Measurements from ENCODE around the gene DTX2.
"Not testable (repeated sequence)": the region's sequence is repeated elsewhere in the genome, so short reads cannot be mapped to it uniquely, and the experiment has no call there.

DTX2 gene

DNA sequence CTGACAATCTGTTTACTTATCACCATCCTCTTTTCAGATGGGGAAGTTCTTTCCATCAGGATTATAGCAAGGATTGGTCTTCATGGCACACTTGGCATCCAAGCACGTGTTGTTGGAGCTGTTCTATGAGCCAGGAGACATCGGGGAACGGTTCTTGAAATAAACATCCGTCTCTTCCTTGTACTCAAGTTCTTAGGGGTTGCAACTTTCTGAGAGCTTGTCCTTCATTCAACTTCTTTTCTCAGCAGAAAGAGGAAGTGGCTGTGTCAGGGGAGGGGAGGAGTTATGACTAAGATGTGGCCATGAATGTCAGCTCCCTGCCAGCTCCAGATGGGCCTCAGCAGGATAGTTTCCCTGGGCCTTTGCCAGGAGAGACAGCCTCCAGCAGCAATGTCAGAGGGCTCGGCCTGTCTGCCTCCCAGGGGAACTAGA lies 15.9 kb upstream of the DTX2 start:
- DNase-seq: not testable (repeated sequence)

DNA sequence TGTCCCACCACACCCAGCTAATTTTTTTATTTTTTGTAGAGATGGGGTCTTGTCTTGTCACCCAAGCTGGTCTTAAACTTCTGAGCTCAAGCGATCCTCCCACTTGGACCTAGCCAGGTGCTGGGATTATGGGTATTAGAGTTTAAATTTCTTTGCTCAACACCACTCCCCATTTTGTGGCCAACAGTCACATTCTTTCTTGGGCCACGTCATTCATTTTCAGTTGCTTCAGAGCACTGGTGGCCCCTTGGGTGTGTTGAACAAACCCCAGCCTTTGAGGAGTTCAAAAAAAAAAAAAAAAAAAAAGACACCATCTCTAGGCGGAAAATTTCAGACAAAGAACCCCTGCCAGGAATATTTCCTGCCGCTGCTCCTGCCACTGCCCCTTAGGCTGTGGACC lies 4.5 kb upstream of the DTX2 start:
- DNase-seq: not testable (repeated sequence)

DNA sequence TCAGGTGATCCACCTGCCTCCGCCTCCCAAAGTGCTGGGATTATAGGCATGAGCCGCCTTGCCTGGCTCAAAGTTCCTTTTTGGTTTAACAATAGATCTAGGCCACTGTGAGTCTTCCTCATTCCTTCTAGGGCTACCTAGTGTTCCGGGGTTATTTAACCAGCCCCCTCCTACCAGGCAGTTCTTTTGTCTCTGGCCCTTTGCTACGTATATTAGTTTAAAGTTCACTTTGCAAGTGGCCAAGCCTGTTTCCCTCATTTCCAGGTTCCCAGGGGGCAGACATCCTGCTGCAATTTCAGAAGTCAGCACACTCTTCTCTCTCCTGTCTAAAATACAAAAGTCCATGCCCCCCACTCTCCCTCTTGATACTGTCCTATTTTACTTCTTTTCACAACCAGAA lies 3.0 kb upstream of the DTX2 start:
- not testable (repeated sequence) for DNase-seq

DNA sequence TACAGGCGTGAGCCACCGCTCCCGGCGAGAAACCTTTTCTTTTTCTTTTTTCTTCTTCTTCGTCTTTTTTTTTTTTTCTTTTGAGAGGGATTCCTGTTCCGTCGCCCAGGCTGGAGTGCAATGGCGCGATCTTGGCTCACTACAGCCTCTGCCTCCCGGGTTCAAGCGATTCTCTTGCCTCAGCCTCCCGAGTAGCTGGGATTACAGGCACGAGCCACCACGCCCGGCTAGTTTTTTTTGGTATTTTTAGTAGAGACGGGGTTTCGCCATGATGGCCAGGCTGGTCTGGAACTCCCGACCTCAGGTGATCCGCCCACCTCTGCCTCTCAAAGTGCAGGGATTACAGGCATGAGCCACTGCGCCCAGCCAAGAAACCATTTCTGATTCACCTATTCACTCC lies 742 bp upstream of the DTX2 start:
- not testable (repeated sequence) for DNase-seq

DNA sequence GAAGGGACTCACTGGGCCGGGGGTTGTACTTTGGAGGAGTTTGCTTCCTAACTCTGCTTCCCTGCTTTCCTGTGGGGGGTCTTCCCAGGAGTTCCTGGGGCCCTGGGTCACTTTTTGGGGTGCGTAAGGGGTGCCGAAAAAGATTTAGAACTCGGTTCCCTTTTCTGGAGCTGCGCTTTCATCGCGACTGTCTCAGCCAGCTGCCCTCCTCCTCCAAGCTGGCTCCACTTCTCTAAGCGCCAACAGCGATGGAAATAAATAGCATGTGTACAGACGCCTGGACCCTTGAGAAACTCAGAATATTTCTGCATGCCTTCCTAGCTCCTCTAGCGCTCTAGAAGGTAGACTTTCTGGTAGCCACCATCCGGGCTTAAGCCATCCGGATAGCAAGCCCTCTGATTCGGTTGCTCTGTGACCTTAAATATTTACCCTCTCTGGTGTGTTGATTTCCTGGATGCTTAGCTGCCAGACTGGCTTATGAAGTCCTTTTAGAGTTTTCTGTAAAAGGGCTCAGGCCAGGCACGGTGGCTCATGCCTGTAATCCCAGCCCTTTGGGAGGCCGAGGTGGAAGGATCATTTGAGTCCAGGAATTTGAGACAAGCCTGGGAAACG lies 868 bp downstream of the DTX2 start:
- DNase-seq: not testable (repeated sequence)

DNA sequence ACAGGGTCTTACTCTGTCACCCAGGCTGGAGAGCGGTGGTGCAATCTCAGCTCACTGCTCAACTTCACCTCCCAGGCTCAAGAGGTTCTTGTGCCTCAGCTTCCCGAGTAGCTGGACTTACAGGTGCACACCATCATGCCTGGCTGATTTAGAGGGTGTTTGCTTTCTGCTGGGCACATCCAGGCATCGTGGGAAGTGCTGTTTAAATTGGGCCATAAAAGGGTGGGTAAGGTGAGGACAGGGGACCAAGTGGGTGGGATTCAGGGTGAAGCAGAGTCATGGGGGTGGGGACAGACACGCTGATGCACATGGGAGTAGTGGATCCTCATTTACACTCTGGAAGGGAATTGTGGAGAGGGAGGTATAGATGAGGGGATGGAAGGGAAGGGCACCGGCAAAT lies 3.5 kb downstream of the DTX2 start:
- DNase-seq: not testable (repeated sequence)

DNA sequence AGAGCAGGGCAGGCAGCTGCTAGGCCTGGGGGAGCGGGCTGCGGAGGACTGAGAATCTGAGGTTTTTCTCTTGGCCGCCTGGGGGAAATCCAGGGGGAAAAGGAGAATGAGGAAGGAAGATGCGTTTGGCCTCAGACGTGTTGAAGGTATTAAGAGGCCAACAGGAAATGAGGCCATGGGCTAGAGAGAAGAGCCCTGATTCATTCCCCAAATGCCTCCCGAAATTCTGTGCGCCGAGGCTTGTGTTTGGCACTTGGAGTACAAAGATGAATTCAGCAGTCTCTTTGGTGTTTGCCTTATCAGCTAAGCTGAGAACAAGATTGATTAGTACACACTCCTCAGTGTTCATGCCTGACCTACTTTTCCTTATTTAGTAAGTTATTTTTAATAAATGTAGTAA lies 4.4 kb downstream of the DTX2 start:
- not testable (repeated sequence) for DNase-seq

DNA sequence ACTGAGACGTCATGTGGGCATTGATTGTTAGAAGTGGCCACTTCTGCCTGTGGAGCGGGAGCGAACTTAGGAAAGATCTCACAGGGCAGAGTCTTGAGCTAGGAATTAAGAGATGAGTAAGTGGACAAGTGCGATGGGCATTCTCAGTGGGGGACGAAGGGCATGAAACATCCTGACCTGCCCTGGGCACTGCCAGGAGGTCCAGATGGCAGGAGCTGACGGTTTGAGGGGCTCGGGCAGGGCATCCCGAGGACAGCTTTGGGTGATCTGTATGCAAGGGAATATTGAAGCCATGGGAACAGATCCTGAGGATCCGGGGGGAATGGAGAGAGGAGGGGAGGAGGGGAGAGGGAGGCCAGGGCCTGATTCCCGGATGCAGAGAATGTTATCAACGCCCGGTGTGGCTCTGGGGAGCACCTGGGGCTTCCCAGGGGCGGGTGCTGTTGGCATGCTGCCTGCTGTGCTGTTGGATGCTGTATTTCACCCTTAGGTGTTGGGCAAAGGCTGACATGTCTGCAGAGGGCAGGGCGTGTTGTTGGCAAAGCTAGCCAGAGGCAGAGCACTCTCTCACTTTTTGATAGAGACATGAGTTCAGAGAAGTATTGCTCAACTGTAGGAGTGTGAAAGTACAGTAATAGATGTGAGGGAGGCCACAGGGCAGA lies 6.4 kb downstream of the DTX2 start:
- not testable (repeated sequence) for DNase-seq

DNA sequence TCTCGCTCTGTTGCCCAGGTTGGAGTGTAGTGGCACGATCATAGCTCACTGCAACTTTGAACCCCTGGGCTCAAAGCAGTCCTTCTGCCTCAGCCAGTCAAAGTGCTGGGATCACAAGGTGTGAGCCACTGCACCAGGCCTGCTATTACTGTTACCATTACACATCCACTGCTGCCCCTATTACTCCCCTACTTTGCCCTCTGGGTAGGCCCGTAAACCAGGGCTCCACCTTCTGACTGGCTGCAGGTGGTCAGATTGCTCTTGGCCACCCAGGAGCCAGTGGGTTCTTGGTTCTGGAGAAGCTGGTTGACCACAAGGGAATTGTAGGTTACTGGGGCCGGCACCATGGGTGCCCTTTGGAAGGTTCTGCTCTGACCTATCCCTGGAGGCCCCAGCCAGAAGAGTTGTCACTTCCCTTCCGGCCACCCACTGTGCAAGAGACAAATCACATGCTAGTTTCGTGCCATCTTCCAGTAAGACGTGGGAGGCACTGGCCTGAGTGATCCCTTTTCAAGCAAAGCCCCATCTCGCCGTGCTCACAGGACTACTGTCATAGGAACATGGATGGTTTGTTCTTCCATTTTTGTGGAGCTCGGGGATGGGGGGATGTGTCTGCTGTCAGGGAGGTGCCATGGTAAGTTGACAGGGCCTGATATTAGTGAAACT lies 10.2 kb downstream of the DTX2 start:
- not testable (repeated sequence) for DNase-seq

DNA sequence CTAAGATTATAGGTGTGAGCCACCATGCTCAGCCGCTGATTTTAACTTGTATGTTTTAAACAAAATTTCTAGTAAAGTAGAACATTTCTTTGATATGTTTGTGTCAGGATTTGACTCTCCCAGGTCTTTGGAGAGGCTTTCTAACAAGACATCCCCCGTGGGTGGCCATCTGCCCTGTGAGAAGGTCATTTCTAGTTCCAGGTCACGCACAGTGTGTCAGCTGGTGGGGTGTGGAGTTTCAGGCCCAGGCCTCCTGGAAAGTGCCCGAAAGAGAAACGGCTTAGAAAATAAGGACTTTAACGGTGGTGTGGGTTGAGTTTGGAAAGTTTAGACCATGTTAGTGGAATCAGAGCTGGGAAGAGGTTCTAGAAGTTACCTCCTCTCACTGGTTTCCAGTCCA lies 11.6 kb downstream of the DTX2 start:
- DNase-seq: not testable (repeated sequence)

DNA sequence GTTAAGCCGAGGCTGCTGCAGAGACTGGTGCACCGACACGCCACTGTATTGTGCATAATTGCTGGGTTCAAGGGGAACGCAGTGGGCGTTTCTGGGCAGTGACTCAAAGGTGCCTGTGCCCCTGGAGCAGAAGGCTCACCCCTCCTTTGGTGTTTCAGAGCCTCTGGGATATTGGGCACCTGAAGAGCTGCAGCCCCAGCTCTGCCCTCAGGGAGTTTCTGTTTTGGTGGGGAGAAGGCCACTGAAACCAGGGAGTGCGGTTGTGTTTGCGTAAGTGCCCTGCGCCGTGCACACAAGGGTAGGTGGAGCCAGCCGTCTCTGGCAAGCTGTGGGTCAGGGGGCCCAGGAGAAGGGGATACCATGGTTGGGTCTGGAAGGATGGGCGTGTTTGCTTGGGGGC lies 14.8 kb downstream of the DTX2 start:
- not testable (repeated sequence) for DNase-seq

DNA sequence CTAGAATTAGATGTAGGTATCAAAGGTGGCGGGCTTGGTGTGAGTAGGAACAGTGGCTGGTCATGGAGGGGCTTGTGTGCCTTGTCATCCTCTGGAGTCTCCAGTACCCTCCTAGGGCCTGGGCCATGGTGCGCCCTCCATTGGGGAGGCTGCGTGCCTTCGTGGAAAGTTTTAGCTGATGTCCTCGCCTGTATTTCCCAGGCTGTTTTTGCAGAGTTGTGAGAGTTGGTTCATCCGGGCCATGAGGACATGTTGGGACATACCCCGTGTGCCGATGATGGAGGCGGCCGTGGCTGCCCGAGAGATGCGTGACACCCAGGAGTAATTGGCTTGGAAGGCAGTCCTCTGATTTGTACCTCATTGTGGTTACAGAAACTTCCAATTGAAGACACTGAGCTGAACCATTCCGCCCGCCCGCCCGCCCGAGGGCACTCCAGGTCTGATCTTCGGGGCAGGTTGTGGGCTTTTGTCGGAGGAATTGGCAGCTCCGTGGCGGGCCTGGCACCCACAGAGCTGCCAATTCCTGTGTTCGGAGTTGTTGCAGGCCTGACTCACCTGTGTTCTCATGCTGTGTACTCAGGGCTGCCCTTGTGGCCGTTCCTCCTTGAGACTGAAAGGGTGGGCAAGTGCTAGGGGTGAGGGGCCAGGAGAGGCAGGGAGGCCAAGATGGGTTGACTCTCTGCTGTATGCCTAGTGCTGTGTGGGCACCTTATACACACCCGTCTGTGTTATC lies 15.4 kb downstream of the DTX2 start:
- DNase-seq: not testable (repeated sequence)

DNA sequence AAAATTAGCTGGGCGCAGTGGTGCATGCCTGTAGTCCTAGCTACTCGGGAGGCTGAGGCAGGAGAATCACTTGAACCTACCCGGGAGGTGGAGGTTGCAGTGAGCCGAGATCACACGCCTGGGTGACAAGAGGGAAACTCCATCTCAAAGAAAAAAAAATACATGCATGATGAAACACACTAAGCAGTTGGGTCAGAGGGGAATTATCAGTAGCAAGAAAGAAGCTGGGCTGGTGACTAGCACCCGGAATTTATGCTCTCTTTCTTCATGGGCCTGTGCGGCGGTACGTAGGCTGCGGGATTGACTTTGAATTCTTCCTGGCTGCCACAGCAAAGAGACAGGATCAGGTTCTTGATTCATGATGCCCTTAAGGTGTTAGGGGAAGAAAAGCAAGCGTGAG lies 18.1 kb downstream of the DTX2 start:
- DNase-seq: not testable (repeated sequence)

DNA sequence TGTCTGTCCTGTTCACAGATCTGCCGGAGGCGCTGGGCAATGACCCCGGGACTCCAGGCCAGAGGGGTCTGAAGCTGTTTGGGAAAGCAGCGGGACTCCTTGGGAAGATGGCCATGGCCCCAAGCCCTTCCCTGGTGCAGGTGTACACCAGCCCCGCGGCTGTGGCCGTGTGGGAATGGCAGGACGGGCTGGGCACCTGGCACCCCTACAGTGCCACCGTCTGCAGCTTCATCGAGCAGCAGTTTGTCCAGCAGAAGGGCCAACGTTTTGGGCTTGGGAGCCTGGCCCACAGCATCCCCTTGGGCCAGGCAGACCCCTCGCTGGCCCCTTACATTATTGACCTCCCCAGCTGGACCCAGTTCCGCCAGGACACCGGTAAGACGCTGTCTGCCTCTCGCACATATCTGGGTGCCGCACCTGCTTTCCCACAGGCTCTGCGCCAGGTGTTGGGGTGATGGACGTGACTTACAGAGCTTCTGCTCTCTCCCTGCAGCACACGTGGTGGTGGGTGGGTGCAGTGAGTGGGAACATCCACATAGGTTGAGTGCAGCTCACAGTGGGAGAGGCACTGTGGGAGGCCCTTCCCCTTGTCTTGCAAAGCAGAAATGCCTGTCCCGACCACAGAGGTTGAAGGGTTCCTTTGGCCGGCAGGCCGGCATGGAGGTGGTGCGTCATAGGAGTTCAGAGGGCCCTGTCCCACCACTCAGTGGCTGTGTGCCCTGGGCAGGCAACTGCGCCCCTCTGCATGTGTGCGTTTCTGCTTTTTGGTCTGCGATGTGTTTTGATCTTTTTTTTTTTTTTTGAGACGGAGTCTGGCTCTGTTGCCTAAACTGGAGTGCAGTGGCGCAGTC lies 19.1 kb downstream of the DTX2 start:
- not testable (repeated sequence) for DNase-seq

DNA sequence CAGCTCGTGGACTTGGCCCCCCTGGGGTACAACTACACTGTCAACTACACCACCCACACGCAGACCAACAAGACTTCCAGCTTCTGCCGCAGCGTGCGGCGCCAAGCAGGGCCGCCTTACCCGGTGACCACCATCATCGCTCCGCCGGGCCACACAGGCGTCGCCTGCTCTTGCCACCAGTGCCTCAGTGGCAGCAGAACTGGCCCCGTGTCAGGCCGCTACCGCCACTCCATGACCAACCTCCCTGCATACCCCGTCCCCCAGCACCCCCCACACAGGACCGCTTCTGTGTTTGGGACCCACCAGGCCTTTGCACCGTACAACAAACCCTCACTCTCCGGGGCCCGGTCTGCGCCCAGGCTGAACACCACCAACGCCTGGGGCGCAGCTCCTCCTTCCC lies 21.2 kb downstream of the DTX2 start:
- not testable (repeated sequence) for DNase-seq

DNA sequence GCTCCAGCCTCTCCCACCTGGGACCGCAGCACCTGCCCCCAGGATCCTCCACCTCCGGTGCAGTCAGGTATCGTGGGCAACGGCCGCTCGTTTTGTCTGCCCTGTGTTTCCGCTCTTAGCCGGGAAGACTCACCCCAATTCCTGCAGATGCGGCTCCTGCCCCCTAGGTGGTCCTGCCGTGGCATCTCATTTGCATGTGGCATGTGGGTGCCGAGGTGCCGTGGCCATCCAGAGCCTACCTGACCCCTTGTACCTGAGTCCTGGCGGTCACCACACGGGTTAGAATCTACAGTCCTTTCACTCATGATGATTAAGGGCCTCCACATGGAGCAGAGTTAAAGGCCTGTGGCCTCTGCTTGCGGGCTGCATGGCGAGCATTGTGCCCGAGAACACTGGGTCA lies 21.6 kb downstream of the DTX2 start:
- not testable (repeated sequence) for DNase-seq

DNA sequence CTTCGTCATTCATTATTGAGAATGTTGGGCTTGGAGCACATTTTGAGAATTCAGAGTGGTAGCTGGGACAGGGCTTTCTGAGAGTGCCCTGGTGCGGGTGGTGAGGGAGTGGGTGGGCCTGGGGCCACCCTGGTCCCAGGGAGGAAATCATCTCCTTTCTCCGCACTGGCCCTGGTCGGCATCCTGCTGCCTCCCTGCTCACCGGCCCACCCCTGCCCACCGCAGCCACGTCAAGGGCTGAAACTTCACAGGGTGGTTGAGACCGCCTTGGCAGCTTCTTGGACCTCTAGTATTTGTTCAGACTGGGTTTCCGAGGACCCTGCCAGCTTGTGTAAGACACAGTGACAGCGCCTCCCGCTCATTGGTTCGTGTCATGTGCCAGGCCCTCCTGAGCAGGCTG lies 22.9 kb downstream of the DTX2 start:
- not testable (repeated sequence) for DNase-seq

DNA sequence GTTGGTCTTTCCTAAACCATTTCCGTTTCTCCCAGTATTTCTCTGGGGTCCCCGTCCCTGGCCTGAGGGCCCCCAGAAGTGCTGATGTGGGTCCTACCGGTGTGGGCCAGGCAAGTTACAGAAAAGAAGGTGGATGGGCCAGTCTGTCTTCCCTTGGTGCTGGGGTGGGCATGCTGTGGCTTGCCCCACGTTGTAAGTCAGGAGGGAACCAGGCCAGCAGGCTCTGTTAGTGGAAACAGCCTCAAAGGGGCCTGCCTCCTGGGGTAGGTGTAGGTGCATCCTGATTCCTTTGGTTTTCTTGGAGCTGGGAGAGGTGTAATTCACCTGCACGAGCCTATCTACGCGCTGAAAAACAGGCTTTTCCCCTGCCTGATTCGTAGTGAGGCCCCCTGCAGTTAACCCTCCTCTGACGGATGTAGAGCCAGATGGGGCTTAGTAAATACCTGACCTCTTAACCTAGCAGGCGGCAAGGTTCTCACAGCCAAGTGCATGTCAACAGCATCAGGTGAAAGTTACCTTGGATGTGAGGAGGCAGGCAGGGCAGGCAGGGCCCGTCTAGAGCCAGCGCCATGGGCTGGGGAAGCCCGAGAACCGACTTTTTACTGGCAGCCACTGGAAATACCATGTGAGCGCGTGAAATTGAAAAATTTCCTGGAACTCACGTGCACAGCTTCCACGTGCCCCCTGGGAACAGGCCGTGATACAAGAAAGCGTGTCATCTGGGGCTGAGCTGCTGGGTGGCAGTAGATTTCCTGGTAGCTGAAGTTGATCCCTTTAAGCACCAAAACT lies 24.5 kb downstream of the DTX2 start:
- not testable (repeated sequence) for DNase-seq

DNA sequence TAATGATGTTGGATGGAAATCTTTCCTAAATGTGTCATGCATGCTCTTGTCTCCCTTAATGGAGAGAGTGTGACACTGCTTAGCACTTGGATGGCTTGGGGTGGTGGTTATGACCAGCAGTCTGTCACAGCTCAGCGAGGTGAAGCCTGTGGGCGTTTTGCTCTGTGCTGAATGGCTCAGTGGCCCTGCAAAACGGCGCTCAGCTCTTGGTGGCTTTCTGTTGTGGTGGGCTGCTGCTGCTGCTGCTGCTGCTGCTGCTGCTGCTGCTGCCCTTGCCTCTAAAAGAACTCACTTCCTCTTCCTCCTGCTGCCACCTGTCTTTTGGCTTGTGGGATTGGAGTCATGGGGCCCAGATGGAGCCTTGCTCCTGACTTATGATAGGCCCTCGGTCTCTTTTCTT lies 25.1 kb downstream of the DTX2 start:
- not testable (repeated sequence) for DNase-seq

DNA sequence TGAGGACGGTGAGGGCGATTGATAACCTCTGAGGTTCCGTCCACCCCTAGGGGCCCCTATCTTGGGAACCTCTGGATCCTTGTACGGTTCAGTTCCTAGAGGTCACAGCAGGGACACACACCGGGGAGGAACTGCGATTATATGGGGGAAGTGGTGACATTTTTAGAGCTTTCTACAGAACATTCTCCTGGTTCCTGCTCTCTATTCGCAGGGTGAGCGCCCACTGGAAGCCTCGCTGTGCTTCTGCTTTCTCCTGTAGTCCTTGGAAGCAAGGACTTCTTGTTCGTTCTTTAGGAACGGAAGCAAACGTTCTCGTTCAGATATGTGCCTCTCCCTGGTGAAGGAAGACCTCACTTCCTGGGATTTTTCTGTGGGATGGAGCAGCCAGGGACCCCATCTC lies 26.5 kb downstream of the DTX2 start:
- not testable (repeated sequence) for DNase-seq

DNA sequence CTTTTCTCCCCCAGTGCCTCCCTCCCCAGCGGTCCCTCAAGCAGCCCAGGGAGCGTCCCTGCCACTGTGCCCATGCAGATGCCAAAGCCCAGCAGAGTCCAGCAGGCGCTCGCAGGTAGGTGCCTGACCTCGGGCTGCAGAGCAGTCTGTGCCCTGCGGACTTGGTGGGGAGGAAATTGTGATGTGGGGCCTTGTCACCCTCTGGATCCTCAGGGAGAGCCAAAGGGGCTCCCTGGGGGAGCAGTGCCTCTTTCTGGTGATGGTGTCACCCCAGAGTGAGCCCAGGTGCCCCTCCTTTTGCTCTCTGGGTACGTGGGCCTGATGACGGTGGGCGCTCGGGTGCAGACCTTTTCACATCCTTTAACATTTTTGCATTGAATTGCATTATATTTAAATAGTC lies 30.6 kb downstream of the DTX2 start:
- not testable (repeated sequence) for DNase-seq

DNA sequence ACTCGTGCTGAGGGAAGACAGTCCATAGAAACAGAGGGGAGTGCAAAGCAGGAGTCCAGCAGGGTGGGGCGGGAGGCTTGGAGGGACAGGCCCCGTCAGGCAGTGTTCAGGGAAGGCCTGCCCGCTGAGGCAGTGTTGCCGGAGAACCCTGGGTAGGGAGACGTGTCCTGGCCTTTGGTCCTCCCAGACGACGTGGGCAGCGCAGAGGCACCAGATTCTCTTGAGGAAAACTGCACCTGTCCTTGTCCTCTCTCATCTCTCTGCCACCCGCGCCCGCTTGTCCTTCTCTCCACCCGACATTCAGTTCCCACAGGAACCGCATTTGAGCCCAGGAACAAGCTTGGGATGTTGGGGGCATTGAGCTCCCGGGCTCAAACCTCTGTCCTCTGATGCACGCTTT lies 34.2 kb downstream of the DTX2 start:
- DNase-seq: not testable (repeated sequence)

Measured in activated CD4-positive, CD25-positive, alpha-beta regulatory T cell (primary cell).